ENCODE results near the gene BAIAP2.

BAIAP2 gene

GRCh38 chr17:81163051-81163695, 128.2 kb downstream of the BAIAP2 start:
- no peak for DNase-seq

GRCh38 chr17:81163703-81164370, 128.9 kb downstream of the BAIAP2 start:
- DNase-seq: no peak

GRCh38 chr17:81164371-81165245, 129.7 kb downstream of the BAIAP2 start:
- no peak for DNase-seq

DNA sequence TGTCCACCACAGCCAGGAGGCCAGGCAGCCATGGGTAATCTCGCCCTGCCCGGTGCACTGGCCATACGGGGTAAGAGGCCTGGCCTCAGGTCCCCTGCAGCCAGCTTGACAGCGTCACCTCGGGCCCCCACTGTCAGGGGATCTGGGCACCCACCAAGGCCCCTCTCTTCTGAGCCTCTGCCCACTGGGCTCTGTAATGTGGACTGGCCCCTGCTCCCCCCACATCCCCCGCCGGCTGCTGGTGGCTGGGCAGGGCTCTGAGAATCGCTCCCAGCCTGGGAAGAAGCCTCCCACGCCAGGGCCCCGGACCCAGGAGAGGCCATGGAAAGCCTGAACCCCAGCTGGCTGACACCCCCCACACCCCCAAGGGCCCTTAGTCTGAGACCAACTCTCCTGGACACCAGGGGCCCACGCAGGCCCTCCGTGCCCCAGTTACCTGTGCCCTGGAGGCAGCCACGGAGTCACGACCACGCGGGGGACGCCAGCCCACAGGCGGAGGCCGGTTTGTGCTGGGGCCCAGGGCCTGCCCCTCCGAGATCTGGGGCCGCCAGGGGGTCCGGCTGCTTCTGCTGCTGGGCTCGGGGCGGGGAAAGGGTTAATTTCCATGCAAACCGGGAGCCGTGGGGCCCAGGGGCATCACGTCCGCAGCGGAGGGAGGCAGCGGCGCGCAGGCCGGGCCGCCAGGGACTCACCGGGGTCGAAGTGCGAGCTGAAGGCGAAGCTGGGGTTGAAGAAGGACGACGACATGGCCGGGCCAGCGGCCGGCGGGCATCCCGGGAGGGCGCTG, 130.5 kb downstream of the BAIAP2 start, which contains the start of gene PVALEF:
Gene PVALEF, plus strand, starts transcription at position 262 of the 787 bp plus-strand sequence. CDS start 15,720 bp downstream, outside the sequence.
- DNase-seq: no peak

DNA sequence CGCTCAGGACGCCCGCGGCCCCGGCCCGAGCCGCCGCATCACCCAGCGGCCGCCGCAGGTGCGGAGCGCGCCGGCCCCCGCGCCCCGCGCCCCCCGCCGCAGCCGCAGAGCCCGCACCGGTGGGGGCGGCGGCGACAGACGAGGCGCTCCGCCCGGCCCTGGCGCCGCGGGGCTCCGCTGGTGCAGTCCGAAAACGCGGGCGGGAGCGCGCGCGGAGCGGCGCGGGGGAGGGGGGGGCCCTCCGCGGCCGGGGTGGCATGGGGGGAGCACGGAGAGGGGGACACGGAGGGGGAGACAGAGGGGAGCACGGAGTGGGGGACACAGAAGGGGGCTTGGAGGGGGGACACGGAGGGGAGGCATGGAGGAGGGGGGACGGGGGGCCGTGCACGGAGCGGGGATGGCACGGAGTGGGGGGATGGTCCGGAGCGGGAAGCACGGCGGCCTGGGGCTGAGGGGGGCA, 131.1 kb downstream of the BAIAP2 start, which contains the start of gene AATK:
Gene AATK, minus strand, starts transcription at position 189 of the 460 bp plus-strand sequence. CDS start 229 bp downstream, outside the sequence.
- DNase-seq: no peak

Data from NCI-H1436 (cell line).